ENCODE results near the gene TMEM100. TPM values are rescaled to one million over a fixed set of nuclear protein-coding genes. Genes with fewer than 3 reads are reported as not detected.

The TMEM100 gene
- total and polyA plus RNA-seq, 2 donors (not counting 1 experiment from before 2014, with no cell fraction given): not detected

GRCh38 chr17:55747209-55747608 is 24.5 kb upstream of the TMEM100 start:
- ATAC-seq (ENCODE audit: low read depth) (no peak), DNase-seq (no peak)
- no peaks in the 10 kb centered on the region for H3K9me3 Mint-ChIP-seq (ENCODE audit: insufficient read depth)
- Histone ChIP-seq H3K79me2 (ENCODE audit: control insufficient read depth, insufficient read depth, low read length) (no peaks in the 10 kb centered on the region), H3K9ac (ENCODE audit: low read length) (no peak overlapping the region), H3K4me3 (ENCODE audit: control extremely low read depth in 1 of 5, extremely low read depth in 1 of 5, insufficient read depth in 1 of 5, low read depth in 2 of 5, low read length in 4 of 5) (no peak overlapping the region), H4K20me1 (ENCODE audit: control insufficient read depth, insufficient read depth, low read length, poor library complexity, severe bottlenecking) (no peaks in the 10 kb centered on the region), H3K27ac (ENCODE audit: low read length in 2 of 2) (no peak overlapping the region), H3K27me3 (replicated peaks in 1 of 4; ENCODE audit: control extremely low read depth in 1 of 4, control insufficient read depth in 3 of 4, insufficient read depth in 4 of 4, low read length in 3 of 4) (peaks cover 0 to 7% (median 3%) of the 10 kb centered on the region in 4 experiments), H3K36me3 (replicated peaks in 1 of 2; ENCODE audit: control extremely low read depth in 1 of 2, control insufficient read depth in 1 of 2, extremely low read depth in 1 of 2, insufficient read depth in 2 of 2, low read length in 1 of 2) (no peaks in the 10 kb centered on the region), H3K4me2 (replicated peaks; ENCODE audit: low read depth, low read length, poor library complexity, severe bottlenecking) (no peak overlapping the region), H3K9me3 (ENCODE audit: control extremely low read depth in 1 of 3, control insufficient read depth in 2 of 3, insufficient read depth in 1 of 3, low read length in 2 of 3) (no peaks in the 10 kb centered on the region), H3K4me1 (ENCODE audit: control insufficient read depth in 2 of 2, insufficient read depth in 2 of 2, low read length in 2 of 2) (peaks cover 11 to 13% of the 10 kb centered on the region in 2 donors), H2AFZ (ENCODE audit: insufficient read depth, low read depth, low read length, poor library complexity, severe bottlenecking) (no peak overlapping the region)
- H3K4me1 Mint-ChIP-seq: peaks cover 23% of the 10 kb centered on the region
- no peak for TF ChIP-seq EZH2 (IDR thresholded peaks at IDR 0.05; ENCODE audit: borderline replicate concordance, insufficient read depth, low read depth, low read length, poor library complexity, severe bottlenecking)
- TF ChIP-seq, protein P1, sequence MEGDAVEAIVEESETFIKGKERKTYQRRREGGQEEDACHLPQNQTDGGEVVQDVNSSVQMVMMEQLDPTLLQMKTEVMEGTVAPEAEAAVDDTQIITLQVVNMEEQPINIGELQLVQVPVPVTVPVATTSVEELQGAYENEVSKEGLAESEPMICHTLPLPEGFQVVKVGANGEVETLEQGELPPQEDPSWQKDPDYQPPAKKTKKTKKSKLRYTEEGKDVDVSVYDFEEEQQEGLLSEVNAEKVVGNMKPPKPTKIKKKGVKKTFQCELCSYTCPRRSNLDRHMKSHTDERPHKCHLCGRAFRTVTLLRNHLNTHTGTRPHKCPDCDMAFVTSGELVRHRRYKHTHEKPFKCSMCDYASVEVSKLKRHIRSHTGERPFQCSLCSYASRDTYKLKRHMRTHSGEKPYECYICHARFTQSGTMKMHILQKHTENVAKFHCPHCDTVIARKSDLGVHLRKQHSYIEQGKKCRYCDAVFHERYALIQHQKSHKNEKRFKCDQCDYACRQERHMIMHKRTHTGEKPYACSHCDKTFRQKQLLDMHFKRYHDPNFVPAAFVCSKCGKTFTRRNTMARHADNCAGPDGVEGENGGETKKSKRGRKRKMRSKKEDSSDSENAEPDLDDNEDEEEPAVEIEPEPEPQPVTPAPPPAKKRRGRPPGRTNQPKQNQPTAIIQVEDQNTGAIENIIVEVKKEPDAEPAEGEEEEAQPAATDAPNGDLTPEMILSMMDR (IDR thresholded peaks at IDR 0.05): no peak
- 100% methylated on average over 1 of the region's 3 CpGs for WGBS (ENCODE audit: insufficient coverage)
- no peak overlapping the region for H3K4me3 Mint-ChIP-seq
- intact Hi-C loops (cut with micrococcal nuclease): no loop called here
- no peak overlapping the region for H3K27ac Mint-ChIP-seq
- CTCF ChIA-PET: no interaction called here
- POLR2A ChIA-PET: no interaction called here
- peaks cover 26% of the 10 kb centered on the region for H3K27me3 Mint-ChIP-seq

GRCh38 chr17:55746466-55746865 is 23.8 kb upstream of the TMEM100 start:
- Histone ChIP-seq H3K36me3 (replicated peaks in 1 of 2; ENCODE audit: control extremely low read depth in 1 of 2, control insufficient read depth in 1 of 2, extremely low read depth in 1 of 2, insufficient read depth in 2 of 2, low read length in 1 of 2) (no peaks in the 10 kb centered on the region), H3K4me1 (ENCODE audit: control insufficient read depth in 2 of 2, insufficient read depth in 2 of 2, low read length in 2 of 2) (peaks cover 6 to 8% of the 10 kb centered on the region in 2 donors), H3K4me2 (replicated peaks; ENCODE audit: low read depth, low read length, poor library complexity, severe bottlenecking) (no peak overlapping the region), H2AFZ (ENCODE audit: insufficient read depth, low read depth, low read length, poor library complexity, severe bottlenecking) (no peak overlapping the region), H3K9me3 (ENCODE audit: control extremely low read depth in 1 of 3, control insufficient read depth in 2 of 3, insufficient read depth in 1 of 3, low read length in 2 of 3) (no peaks in the 10 kb centered on the region), H3K4me3 (ENCODE audit: control extremely low read depth in 1 of 5, extremely low read depth in 1 of 5, insufficient read depth in 1 of 5, low read depth in 2 of 5, low read length in 4 of 5) (no peak overlapping the region), H3K79me2 (ENCODE audit: control insufficient read depth, insufficient read depth, low read length) (no peaks in the 10 kb centered on the region), H3K9ac (ENCODE audit: low read length) (no peak overlapping the region), H4K20me1 (ENCODE audit: control insufficient read depth, insufficient read depth, low read length, poor library complexity, severe bottlenecking) (no peaks in the 10 kb centered on the region), H3K27me3 (replicated peaks in 1 of 4; ENCODE audit: control extremely low read depth in 1 of 4, control insufficient read depth in 3 of 4, insufficient read depth in 4 of 4, low read length in 3 of 4) (peaks cover 0 to 7% (median 3%) of the 10 kb centered on the region in 4 experiments), H3K27ac (ENCODE audit: low read length in 2 of 2) (no peak overlapping the region)
- Mint-ChIP-seq H3K9me3 (ENCODE audit: insufficient read depth) (no peaks in the 10 kb centered on the region), H3K27ac (no peak overlapping the region), H3K4me3 (no peak overlapping the region), H3K4me1 (peaks cover 20% of the 10 kb centered on the region), H3K27me3 (peaks cover 26% of the 10 kb centered on the region)
- TF ChIP-seq EZH2 (IDR thresholded peaks at IDR 0.05; ENCODE audit: borderline replicate concordance, insufficient read depth, low read depth, low read length, poor library complexity, severe bottlenecking): no peak
- TF ChIP-seq, protein P1 (IDR thresholded peaks at IDR 0.05): no peak
- intact Hi-C loops (cut with micrococcal nuclease): no loop called here
- ChIA-PET POLR2A (no interaction called here), CTCF (no interaction called here)
- no peak for ATAC-seq (ENCODE audit: low read depth)
- no peak for DNase-seq
- WGBS (ENCODE audit: insufficient coverage): no CpG with 5 or more reads among the region's 1 CpG

Data from B cell (primary cell).